ENCODE measurements around the gene NOTCH1.

Gene NOTCH1

DNA sequence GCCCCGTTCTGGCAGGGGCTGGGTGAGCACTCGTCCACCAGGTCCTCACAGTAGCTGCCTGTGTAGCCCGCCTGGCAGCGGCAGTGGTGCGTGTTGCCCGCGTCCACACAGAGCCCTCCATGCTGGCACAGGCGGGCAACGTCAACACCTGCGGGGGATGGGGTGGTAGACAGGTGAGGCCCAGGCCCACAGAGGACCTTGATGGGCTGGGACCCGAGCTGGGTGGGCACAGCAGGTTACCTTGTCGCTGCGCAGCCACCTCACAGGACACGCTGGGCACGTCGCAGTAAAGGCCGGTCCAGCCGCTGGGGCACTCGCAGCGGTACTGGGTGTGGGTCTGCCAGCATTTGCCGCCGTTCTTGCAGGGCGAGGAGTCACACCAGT lies 37.9 kb downstream of the NOTCH1 start:
- TF ChIP-seq GATA3 (IDR thresholded peaks at IDR 0.05; ENCODE audit: low read depth, low read length) (no peak), GATA2 (IDR thresholded peaks at IDR 0.05; ENCODE audit: low read depth, low read length) (no peak)

DNA sequence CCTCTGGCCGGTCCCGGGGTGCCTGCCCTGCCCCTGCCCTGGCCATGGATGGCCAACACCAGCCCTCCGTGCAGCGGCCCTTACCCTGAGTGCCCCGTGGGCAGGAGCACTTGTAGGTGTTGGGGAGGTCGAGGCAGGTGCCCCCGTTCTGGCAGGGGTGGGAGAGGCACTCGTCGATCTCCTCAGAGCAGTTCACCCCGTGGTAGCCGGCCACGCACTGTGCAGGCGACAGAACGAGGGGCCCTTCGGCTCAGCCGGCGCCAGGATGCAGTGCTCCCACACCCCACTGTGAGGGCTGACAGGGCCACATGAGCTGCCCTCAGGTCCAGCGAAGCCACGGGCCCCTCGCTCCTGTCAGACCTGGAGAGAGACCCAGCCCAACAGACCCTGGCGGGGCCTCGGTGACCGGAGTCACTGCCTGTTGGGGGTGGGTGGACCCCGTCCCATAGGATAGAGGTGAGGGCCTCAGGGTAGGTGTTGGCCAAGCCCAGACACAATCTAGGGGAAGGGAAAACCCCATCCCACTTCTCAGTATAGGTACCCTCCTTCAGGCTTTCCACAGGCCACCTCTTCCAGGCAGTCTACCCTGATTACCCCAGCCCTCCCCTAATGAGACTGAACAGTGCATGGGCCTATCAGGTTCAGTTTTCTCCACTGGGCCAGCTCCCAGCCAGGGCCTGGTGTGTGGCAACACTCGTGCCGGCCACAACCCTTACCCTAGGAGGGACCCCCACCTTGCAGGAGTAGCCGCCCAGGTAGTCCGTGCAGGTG lies 38.4 kb downstream of the NOTCH1 start:
- no peak for TF ChIP-seq GATA2 (IDR thresholded peaks at IDR 0.05; ENCODE audit: low read depth, low read length)
- TF ChIP-seq GATA3 (IDR thresholded peaks at IDR 0.05; ENCODE audit: low read depth, low read length): no peak

GRCh38 chr9:136506425-136506824 lies 39.4 kb downstream of the NOTCH1 start:
- TF ChIP-seq GATA3 (IDR thresholded peaks at IDR 0.05; ENCODE audit: low read depth, low read length) (no peak), GATA2 (IDR thresholded peaks at IDR 0.05; ENCODE audit: low read depth, low read length) (no peak)

GRCh38 chr9:136505406-136506403 lies 40.1 kb downstream of the NOTCH1 start:
- no peak for TF ChIP-seq GATA2 (IDR thresholded peaks at IDR 0.05; ENCODE audit: low read depth, low read length)
- no peak for TF ChIP-seq GATA3 (IDR thresholded peaks at IDR 0.05; ENCODE audit: low read depth, low read length)

DNA sequence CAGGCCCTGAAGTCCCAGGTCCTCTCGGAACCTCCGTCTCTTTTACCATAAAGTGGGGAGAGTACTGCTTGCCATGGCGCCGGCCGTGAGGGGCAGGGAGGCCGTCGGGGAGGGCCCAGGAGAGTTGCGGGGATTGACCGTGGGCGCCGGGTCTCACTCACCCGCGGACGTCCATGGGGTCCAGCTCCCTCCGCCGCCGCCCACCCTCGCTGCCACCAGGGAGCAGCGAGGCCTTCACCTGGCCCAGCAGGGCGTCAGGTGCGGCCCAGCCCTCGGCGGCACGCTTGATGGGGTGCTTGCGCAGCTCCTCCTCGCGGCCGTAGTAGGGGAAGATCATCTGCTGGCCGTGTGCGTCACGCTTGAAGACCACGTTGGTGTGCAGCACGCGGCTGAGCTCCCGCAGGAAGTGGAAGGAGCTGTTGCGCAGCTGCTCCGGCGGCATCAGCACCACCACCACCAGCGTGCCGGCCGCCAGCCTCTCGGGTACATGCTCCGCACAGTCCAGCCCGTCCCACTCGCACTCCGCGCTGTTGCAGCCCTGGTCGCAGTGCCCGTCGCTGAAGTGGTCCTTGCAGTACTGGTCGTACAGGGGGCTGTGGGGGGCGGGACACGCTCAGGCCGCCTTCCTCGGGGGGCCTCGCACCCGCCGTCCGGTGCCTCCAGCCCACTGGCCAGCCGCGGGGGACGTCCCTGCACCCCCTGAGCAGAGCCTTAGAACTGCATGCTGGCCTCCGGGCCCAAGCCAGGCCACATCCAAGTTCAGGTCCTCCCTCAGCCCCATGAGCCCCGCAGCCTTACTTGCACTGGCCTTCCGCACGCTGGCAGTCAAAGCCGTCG lies 41.1 kb downstream of the NOTCH1 start:
- TF ChIP-seq GATA2 (IDR thresholded peaks at IDR 0.05; ENCODE audit: low read depth, low read length) (no peak), GATA3 (IDR thresholded peaks at IDR 0.05; ENCODE audit: low read depth, low read length) (no peak)

DNA sequence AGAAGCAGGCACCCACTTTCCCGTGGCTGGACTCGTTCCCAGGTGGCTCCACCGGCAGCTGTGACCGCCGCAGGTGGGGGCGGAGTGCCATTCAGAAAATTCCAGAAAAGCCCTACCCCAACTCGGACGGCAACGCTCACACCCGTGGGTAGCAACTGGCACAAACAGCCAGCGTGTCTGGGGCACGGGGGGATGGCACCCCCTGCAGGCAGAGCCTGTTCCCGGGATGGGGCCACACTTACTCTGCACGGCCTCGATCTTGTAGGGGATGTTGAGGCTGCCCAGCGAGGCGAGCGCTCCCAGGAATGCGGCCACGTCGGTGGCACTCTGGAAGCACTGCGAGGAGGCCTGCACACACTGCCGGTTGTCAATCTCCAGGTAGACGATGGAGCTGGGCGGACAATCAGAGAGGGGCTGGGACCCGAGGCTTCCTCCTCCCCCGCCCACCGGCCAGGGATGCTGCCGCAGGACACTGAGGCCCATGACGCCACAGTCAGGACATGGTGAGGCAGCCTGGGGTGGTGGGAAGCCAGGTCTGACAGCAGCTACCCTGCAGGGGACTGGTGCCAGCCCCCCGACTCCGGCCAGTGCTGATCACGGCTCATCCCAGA lies 42.8 kb downstream of the NOTCH1 start:
- TF ChIP-seq GATA2 (IDR thresholded peaks at IDR 0.05; ENCODE audit: low read depth, low read length): no peak
- TF ChIP-seq GATA3 (IDR thresholded peaks at IDR 0.05; ENCODE audit: low read depth, low read length): no peak

DNA sequence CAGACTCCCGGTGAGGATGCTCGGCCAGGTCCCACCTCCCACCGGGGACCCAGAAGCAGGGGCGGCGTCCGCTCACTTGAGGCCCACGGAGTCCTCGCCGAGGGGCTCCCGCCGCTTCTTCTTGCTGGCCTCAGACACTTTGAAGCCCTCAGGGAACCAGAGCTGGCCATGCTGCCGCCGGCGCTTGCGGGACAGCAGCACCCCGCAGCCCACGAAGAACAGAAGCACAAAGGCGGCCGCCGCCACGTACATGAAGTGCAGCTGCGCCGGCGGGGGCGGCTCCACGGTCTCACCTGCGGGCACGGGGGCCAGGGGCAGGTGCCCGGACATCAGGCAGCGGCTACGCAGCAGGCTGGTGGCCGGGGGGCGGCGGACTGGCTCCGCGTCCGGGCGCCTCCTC lies 43.7 kb downstream of the NOTCH1 start:
- no peak for TF ChIP-seq GATA2 (IDR thresholded peaks at IDR 0.05; ENCODE audit: low read depth, low read length)
- no peak for TF ChIP-seq GATA3 (IDR thresholded peaks at IDR 0.05; ENCODE audit: low read depth, low read length)

GRCh38 chr9:136501686-136502085 lies 44.2 kb downstream of the NOTCH1 start:
- TF ChIP-seq GATA3 (IDR thresholded peaks at IDR 0.05; ENCODE audit: low read depth, low read length) (no peak), GATA2 (IDR thresholded peaks at IDR 0.05; ENCODE audit: low read depth, low read length) (no peak)

GRCh38 chr9:136499935-136500910 lies 45.6 kb downstream of the NOTCH1 start:
- TF ChIP-seq GATA2 (IDR thresholded peaks at IDR 0.05; ENCODE audit: low read depth, low read length) (no peak), GATA3 (IDR thresholded peaks at IDR 0.05; ENCODE audit: low read depth, low read length) (no peak)

DNA sequence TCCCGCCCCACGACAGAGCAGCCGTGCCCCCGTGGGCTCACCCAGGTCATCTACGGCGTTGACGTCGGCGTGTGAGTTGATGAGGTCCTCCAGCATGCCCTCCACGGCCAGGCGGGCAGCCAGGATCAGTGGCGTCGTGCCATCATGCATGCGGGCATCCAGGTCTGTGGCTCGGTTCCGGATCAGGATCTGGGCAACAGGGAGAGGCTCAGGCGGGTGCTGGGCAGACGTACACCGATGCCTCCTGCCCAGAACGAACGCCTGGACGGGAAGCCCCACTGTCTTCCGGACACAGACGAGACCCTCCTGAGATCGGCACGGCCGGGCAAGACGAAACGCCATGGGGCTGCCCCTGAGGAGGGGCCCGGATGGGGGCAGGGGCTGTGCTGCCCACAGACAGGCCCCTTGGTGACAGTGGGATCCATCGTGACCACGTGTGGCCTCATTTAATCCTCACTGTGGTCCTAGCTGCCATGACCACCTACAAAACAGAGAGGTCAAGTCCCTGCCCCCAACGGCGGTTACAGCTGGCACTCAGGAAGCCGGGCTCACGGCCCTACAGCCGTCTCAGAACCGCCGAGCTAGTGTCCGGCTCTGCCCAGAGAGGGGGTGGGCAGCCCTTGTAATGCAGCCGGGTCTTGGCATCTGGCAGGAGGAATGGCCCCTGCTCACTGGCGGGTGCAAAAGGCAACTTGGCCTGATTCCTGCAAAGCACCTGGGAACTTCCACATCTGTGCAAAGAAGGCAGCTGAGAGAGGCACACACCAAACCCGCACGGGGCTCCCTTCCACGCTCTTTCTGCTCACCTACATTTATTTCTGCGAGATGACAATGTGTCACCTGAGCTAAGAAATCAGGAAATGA lies 46.5 kb downstream of the NOTCH1 start:
- TF ChIP-seq GATA3 (IDR thresholded peaks at IDR 0.05; ENCODE audit: low read depth, low read length): no peak
- TF ChIP-seq GATA2 (IDR thresholded peaks at IDR 0.05; ENCODE audit: low read depth, low read length): no peak

DNA sequence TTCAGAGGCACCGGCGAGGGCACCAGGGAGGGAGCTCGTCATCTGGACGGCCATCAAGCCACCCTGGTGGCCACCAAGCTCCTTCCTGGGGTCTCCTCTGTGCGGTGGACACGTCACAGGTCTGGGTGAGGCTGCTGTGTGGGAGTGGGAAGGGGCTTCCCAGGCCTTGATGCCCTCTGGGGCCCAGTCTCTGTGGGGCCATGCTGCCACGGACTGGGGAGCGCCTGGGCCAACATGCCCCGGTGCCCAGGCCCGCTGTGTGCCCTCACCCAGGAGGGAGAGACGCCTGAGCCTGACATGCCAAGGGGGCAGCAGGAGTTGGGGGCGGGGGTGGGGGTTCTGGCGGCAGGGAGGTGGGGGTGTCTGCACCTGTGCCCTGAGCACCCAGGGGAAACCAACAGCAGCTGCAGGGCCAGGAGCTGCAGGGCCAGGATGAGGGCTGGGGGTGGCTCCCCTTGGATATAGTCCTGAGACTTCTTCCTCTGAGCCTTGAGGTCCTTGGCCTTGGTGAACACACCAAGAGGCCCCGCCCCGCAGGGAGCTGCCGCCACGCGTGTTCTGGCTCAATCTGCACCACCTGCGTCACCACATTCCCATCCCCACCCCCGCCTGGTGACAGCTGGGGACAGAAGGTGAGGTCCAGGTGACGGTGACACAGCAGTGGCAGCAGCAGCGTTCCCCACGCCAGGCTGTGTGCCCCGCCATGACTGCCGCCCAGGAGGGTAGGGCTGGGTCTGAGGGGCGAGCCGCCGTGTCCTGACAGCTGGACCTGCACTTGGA lies 47.7 kb downstream of the NOTCH1 start:
- TF ChIP-seq GATA2 (IDR thresholded peaks at IDR 0.05; ENCODE audit: low read depth, low read length) (no peak), GATA3 (IDR thresholded peaks at IDR 0.05; ENCODE audit: low read depth, low read length) (no peak)
